SW480 (cell line): Measurements from ENCODE around the gene OR51S1.
A peak's percentile ranks its signal among the peaks of the same experiment; 100 is the strongest.
"Not testable (repeated sequence)": the region's sequence is repeated elsewhere in the genome, so short reads cannot be mapped to it uniquely, and the experiment has no call there.

Experiments used
- DNase-seq: peaks from one replicate; pipeline ENCODE4 v3.0.0-alpha.2; 2016; ENCODE audit warnings: low spot score

Gene OR51S1, protein sequence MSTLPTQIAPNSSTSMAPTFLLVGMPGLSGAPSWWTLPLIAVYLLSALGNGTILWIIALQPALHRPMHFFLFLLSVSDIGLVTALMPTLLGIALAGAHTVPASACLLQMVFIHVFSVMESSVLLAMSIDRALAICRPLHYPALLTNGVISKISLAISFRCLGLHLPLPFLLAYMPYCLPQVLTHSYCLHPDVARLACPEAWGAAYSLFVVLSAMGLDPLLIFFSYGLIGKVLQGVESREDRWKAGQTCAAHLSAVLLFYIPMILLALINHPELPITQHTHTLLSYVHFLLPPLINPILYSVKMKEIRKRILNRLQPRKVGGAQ

DNA sequence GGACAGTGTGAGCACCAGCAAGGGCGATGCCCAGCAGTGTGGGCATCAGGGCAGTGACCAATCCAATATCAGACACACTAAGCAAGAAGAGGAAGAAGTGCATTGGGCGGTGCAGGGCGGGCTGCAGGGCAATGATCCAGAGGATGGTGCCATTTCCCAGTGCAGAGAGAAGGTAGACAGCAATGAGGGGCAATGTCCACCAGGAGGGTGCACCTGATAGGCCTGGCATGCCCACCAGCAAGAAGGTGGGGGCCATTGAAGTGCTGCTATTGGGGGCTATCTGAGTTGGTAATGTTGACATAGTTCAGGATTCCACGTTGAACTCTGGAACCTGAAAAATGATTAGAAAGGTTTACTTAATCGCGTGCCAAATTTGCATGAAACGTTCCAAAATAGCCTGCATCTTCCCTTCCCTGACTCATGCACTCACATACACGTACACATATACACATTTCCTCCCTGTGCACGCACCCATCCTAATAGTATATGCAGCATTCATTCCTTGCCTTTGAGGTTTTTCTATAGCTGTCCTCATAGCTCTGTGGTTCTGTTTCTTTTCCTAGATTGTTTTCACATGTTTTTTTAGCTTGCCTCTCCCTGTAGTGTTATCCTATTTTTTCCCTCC is at the start of gene OR51S1:
Gene OR51S1 (minus strand): TSS at position 301 of the 625 bp plus-strand sequence. CDS start 0 bp downstream, at position 301.
- DNase-seq: no peak

DNA sequence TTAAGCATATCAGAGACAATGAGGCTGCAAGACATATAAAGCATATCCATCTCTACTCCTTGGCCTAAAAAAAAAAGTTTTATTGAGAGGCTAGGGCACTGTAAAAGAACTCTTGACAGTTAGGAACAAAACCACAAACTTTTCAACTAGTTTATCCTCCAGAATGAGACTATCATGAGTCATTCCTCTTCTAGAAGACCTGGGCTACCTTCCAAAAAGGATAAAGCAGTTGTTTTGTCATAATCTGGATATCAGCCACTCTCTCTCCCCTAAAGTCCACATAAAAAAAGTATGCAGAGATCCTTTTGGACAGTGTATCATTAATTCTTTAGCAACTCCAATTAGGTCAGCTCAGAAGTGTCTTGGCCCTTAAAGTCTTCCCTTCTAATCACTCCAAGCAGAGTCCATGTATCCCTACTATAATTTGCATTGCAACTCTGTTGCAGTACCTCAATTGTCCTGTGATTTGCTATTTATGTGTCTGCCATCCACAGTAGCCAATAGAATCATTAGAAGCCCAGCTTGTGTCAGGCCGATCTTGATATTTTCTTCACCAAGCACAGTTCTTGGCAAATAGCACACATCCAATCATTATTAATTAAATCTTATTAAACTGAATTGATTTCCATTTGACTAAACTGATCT is 43.1 kb upstream of the OR51S1 start:
- no peak for DNase-seq

DNA sequence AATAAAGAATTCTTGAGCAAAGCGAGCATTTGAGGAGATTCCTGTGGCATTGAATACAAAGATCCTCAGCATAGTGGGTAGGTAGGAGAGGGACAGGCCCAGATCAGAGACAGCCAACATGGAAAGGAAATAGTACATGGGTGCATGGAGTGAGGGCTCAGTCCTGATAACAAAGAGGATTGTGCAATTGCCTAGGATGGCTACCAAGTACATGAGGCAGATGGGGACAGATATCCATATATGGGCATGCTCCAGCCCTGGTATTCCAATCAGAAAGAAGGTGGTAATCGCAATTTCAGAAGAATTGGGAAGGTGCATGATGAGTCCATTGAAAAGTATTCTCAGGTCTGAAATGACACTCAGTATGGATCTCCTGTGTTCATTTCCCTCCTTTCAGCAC is 41.3 kb upstream of the OR51S1 start:
- DNase-seq: no peak

DNA sequence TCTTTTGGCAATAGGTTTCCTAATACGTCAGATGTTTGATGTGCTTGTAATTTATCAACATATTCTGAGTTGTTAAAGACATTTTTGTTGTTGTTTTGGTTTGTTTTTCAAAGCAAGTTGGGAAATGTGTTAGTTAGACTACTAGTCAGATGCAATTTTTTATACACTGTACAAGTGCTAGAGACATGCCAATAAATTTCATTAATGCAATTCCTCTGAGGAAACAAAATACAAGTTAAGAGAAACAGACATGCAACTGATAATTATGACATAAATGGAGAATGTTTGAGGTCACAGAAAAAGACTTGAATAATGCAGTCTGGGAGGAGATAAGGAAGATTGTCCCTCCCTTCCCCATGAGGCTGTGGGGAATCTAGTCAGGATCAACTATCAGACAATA is 38.6 kb upstream of the OR51S1 start:
- no peak for DNase-seq

DNA sequence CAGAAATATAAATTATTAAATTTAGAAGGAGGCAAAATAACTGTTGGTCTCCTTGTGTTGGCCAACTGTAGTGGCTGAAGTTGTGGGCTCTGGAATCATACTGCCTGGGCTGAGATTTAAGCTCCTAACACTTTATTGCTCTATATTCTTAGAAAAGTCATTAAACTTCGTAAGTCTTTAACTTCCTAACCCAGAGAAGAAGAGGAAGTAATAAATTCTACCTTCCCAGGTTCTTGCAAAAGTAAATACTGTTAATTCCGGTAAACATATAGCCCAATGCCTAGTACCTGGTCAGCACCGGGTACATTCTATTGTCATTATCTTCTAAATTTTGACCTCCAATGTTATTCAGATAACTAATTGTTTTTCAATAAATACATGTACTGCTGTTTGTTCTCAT is 37.2 kb upstream of the OR51S1 start:
- no peak for DNase-seq

DNA sequence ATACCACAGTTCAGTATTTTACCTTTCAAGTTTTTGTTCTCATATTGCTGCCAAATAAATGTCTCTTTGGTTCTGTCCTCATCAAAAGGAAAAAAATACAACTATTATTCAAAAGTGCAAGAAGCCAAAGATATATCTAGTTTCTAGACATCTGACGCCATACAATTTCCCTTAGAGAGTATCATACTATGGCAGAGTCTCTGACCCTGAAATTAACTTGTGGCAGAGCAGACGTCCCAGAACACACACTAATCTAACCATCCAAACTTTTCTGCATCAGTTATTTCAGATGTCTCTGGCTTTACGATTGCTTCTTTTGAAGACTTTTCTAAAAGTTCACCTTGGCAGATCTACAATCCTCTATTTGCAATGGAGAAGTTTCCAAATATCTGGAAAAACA is 35.4 kb upstream of the OR51S1 start:
- DNase-seq: no peak

DNA sequence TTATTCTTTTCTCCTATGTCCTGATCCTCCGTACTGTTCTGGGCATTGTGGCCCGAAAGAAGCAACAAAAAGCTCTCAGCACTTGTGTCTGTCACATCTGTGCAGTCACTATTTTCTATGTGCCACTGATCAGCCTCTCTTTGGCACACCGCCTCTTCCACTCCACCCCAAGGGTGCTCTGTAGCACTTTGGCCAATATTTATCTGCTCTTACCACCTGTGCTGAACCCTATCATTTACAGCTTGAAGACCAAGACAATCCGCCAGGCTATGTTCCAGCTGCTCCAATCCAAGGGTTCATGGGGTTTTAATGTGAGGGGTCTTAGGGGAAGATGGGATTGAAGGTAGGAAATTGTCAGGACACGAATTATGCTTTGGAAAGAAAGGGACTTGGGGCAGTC is 33.5 kb upstream of the OR51S1 start:
- no peak for DNase-seq

DNA sequence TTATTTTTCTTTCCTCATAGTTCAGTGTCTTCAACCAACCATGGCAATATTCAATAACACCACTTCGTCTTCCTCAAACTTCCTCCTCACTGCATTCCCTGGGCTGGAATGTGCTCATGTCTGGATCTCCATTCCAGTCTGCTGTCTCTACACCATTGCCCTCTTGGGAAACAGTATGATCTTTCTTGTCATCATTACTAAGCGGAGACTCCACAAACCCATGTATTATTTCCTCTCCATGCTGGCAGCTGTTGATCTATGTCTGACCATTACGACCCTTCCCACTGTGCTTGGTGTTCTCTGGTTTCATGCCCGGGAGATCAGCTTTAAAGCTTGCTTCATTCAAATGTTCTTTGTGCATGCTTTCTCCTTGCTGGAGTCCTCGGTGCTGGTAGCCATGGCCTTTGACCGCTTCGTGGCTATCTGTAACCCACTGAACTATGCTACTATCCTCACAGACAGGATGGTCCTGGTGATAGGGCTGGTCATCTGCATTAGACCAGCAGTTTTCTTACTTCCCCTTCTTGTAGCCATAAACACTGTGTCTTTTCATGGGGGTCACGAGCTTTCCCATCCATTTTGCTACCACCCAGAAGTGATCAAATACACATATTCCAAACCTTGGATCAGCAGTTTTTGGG is 33.0 kb upstream of the OR51S1 start, which contains the start of gene OR51T1:
Gene OR51T1 (plus strand): TSS at position 41 of the 641 bp plus-strand sequence. CDS start 0 bp downstream, at position 41.
- no peak for DNase-seq

DNA sequence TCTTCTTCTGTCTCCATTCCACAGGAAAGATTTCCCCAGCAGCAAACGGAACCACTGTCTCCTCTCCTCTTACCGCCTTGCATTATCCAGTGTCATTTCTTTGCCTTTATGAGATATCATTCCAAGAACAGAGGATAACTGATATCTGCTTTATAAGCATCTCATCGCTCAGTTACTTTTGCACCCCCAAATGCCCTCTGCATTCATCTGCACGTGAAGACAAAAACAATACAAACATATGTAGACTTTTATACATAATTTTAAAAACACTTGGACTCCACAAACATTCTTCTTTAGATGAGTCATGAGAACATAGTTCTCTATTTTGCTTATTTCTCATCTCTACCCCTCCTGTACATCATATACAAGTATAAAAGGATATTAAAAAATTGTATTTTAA is 32.2 kb upstream of the OR51S1 start:
- DNase-seq: no peak

DNA sequence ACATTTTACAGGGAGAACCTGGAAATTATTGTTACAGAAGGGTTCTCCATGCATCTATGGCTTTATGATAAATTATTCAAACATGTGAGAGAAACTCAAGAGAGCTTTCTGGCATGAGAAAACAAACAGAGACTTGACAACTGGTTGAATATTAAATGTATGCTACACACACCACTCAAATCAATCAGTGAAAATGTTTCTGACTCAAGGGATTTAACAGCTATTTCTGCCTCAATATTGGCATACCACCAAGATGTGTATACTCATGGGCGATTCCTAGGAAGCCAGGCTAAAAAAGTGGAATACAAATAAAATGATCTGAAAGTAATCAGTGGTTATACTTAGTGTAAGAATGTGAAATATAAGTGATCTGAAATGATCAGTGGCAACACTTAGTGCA is 16.8 kb upstream of the OR51S1 start:
- DNase-seq: no peak

DNA sequence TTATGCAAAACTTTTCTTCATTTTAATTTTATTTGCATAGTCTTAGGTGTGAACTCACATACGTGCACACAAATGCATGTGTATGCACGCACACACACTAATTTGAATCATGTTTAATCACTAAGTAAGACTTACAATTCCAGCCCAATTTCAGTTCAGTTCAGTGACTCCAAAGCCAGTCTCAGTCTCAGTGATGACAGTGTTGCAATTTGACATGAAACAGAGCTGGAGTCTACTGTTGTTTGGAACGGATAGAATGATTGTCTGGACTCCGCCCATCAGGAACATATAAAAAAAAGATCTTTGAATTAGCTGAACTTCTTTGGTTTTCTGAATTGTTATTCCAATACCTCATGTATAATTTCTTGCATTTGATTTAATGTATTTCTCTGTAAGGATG is 14.9 kb upstream of the OR51S1 start:
- no peak for DNase-seq

DNA sequence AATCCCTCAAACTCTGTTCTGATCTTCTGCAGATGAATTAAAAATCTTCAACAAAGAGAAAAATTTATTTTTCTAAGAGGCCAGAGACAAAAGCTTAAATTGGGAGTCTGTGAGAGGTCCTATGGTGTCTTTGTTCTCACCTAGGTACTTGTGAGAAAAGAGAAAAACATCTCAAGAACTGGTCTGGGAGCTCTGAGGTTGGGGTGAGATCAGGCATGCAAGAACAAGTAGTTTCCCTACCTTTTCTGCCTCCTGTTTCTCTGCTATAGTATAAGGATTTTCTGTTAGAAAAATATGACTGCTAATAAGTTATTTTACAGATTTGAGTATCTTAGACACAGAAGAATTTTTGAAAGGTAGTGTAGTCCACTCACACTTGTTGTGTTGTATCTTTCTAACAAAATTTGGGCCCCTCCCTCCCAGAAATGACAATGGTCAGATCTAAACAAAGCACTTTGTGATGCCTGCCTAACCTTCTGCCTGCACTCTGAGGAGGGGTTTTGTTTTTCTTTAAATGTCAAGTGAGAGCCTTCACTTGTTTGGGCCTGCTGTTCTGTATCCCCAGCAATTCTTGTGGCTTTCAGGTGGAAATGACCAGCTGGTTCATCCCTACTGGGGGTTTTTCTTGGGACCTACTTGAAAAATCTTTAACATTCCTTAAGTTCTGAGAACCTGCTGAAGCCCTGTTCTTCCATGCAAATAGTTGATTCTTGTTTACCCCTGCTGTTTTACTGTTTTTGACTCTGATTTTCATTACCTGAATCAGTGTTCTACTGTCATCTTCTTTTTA is 13.6 kb upstream of the OR51S1 start:
- no peak for DNase-seq

DNA sequence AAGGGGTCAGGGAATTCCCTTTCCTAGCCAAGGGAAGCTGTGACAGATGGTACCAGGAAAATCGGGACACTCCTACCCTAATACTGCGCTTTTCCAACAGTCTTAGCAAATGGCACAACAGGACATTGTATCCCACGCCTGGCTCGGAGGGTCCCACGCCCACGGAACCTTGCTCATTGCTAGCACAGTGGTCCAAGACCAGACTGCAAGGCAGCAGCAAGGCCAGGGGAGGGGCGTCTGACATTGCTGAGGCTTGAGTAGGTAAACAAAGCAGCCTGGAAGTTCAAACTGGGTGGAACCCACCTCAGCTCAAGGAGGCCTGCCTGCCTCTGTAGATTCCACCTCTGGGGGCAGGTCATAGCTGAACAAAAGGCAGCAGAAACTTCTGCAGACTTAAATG is 5.3 kb upstream of the OR51S1 start:
- not testable (repeated sequence) for DNase-seq

DNA sequence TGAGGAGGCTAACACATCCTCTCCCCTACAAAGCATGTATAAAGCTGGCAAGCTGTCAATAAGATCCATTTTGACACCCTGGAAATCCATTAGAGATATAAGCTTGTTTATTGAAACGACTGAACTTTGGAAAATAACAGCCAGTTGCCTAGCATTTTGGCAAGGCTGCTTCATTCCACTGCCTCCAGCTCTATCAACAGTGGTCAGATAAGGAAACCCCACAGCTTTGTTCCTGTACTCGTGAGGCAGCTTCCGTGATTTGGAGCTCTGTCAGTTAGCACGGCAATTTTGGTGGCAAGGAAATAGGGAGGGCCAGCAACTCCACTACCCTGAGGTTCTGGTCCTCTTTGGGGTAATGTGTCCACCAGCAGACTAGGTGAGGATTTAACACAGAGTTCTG is 2.0 kb upstream of the OR51S1 start:
- no peak for DNase-seq

DNA sequence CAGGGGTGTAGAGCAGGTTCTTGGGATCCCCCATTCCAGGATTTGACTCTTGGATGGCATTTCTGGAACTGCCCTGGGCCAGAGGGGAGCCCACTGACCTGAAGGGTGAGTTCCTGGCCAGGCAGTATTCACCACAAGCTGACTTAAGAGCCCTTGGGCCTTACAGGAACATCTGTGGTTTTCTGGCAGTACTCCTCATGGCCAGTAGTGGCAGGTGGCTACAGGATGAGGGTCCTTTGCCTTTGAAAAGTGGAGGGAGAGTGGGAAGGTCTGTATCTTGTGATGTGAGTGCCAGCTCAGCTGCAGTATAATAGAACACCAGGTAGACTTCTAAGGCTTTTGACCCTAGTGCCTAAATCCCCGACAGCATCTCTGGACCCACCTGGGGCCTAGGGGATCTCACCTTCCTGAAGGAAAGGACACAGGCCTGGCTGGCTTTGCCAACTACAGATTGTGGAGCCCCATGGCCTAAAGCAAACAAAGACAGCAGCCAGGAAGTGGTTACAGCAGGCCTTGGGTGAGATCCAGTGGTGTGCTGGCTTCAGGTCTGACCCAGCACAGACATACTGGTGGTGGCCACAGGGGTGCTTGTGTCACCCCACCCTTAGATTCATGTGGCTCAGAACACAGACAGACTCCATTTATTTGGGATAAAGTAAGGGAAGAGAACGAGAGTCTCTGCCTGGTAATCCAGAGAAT is 9.0 kb downstream of the OR51S1 start:
- no peak for DNase-seq

DNA sequence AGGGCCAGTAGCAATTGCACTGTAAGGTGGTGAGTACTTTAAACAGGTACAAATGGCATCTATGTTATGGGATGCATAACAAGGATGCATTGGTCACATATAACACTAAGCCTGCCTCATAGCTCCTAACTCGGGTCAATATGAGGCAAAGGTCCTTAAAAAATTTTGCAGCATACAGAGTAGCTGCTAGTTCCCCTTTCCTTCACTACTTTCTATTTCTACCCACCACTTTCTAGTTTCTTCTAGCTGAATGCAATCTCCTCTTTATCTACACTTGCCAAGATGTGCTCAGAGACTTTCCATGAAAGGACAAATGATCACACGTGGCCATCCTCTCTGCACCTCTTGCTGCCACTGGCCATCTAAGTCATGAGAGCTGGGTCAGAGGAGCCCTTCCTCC is 18.1 kb downstream of the OR51S1 start:
- no peak for DNase-seq

DNA sequence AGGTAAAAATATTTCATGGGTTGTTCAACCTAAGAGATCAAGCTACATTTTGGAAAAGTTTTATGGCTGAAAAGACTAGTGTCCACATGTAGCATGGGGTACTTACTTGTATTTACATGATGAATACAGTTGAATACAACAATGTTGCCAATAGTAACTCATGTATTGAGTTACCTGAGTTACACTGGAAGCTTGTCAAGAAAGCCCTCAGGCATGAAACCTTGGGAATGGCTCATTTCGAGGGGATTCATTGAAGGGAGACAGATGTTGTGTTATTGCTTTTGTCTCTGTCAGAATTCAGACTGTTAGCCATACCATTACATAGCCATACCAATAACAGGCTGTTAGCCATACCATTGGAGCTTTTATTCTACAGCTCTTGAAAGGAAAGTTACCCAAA is 18.7 kb downstream of the OR51S1 start:
- DNase-seq: no peak

DNA sequence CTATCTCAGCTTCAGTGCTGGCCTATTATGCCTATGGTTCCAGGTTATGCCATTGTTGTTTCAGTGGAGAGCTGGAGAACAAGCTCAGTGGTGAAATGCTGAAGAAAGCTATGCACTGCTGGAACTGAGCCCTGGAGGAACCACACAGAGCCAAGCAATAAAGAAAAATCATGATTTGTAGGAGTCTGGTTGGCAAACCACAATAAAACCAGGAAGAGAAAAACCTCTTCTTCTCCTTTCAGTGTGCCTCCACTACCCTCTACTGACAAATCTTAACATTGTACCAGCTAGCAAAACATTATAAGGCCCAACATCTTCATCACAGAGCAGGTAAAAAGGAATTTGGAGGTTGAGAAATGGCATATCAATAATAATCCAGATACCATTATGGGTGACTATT is 22.6 kb downstream of the OR51S1 start:
- DNase-seq: peak; percentile 5

DNA sequence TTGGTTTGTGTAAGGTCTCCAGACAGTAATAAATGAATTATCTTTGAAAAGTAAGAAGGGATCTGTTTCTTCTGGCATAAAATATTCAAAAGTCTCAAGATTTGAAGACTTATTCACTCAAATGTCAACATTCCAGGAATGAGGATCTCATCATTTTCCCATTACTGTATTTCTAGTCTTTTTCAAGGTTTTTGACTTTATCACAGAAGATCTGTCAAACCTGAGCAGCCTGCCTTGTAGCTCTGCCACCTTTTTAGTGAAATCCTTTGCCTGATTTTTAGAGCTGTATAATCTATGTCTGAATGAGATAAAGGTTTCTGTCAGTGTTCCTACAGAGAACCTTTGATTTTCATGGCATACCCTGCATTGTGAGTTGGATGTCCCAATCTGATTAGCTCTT is 23.9 kb downstream of the OR51S1 start:
- no peak for DNase-seq

DNA sequence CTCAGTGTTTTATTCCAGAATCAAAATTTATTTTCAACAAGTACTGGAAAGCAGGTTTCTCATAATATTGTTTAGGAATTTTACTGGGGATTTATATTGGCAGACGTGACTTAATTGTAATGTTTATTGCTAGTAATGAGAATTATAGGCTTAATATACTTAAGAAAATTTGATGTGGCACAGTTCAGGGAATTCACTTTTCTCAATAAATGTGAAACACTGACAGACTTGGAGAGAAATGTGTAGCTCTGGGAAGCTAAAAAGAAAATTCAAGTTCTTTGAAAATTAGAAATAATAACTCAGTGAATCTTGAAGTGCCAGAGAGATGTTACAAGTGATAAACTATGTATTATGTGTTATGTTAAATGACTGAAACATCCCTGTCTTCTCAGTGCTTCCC is 28.0 kb downstream of the OR51S1 start, which contains the start of gene OR51F2:
Gene OR51F2 (plus strand): TSS at position 301 of the 400 bp plus-strand sequence. CDS start 101 bp downstream, outside the sequence.
- DNase-seq: no peak

DNA sequence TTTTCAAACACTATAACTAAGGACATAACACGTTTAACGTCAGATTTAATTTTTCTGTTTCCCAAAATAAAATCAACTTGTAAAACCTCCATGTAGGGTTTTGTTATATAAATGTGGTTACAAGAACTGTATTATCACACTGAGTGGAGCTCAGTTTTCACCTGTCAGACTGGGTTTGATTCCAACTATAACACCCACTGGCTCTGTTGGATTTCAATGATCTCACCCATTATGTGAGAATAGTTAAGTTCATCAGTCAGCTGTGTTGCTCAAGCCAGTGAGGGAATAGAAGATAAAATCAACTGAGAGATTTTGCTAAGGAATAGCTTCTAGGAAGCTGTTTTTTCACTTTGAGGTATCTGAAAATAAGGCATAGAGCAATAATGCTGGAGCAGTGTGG is 39.8 kb downstream of the OR51S1 start:
- no peak for DNase-seq
